CD14-positive monocyte (primary cell): ENCODE data around the gene PCDH15. TPM values are rescaled to one million over a fixed set of nuclear protein-coding genes. Genes with fewer than 3 reads are reported as not detected.

Experiments used
- DNase-seq, 3 donors: peaks; one replicate each; pipeline ENCODE4 v3.0.0-alpha.2; 2011 to 2022
- H2AFZ ChIP-seq: 2 replicates; pipeline ENCODE4 v1.6.0; 2012; ENCODE audit warnings: mild to moderate bottlenecking, low read depth, low read length, inconsistent platforms; ENCODE audit not compliant: insufficient read depth, poor library complexity, severe bottlenecking
- H3K27ac ChIP-seq, 2 donors: 1 replicate in 1 of 2; 2 replicates in 1 of 2; pipeline ENCODE4 v1.5.1; 2012 to 2013; ENCODE audit warnings: low read length in 2 of 2, control low read depth in 1 of 2, inconsistent platforms in 1 of 2, low read depth in 1 of 2, mild to moderate bottlenecking in 1 of 2
- H3K27me3 ChIP-seq, 2 donors: one replicate each; pipeline versions ENCODE4 v1.6.0 to v1.6.1; 2011 to 2013; ENCODE audit warnings: low read length in 2 of 2; ENCODE audit not compliant: control insufficient read depth in 2 of 2, insufficient read depth in 2 of 2
- H3K36me3 ChIP-seq, 2 donors: replicated peaks in 1 of 2; 1 replicate in 1 of 2; 2 replicates in 1 of 2; pipeline versions ENCODE4 v1.5.1 to v1.6.1; 2012 to 2013; ENCODE audit warnings: low read length in 2 of 2, control low read depth in 1 of 2, inconsistent platforms in 1 of 2, mild to moderate bottlenecking in 1 of 2; ENCODE audit not compliant: insufficient read depth in 2 of 2, control insufficient read depth in 1 of 2
- H3K4me1 ChIP-seq, 2 donors: 1 replicate in 1 of 2; 2 replicates in 1 of 2; pipeline versions ENCODE4 v1.5.1 to v1.6.1; 2012 to 2013; ENCODE audit warnings: low read length in 2 of 2, control low read depth in 1 of 2, inconsistent platforms in 1 of 2, mild to moderate bottlenecking in 1 of 2, moderate library complexity in 1 of 2; ENCODE audit not compliant: insufficient read depth in 2 of 2, control insufficient read depth in 1 of 2
- H3K4me2 ChIP-seq: replicated peaks from 2 replicates; pipeline ENCODE3; 2012; ENCODE audit warnings: low read length, moderate library complexity, mild to moderate bottlenecking; ENCODE audit not compliant: poor library complexity, severe bottlenecking; ENCODE audit errors: extremely low read depth
- H3K4me3 ChIP-seq, 3 experiments: fragments of 200-600 bp in 1 of 3; sonication (generic) in 1 of 3; replicated peaks in 1 of 3; 1 replicate in 2 of 3; 2 replicates in 1 of 3; pipeline ENCODE4 v1.5.1; 2011 to 2013; ENCODE audit warnings: low read length in 3 of 3, mild to moderate bottlenecking in 3 of 3, control low read depth in 2 of 3, low read depth in 2 of 3, inconsistent platforms in 1 of 3, moderate library complexity in 1 of 3
- H3K79me2 ChIP-seq: 2 replicates; pipeline ENCODE4 v1.6.0; 2012; ENCODE audit warnings: mild to moderate bottlenecking, control low read depth, inconsistent platforms, low read length, moderate library complexity; ENCODE audit not compliant: insufficient read depth
- H3K9ac ChIP-seq: 2 replicates; pipeline ENCODE4 v1.6.0; 2017; ENCODE audit warnings: low read length, mild to moderate bottlenecking; ENCODE audit not compliant: insufficient read depth, poor library complexity, severe bottlenecking
- H3K9me3 ChIP-seq, 2 donors: replicated peaks in 1 of 2; 1 replicate in 1 of 2; 2 replicates in 1 of 2; pipeline versions ENCODE4 v1.5.1 to v1.6.1; 2012 to 2013; ENCODE audit warnings: low read length in 2 of 2, control low read depth in 1 of 2; ENCODE audit not compliant: control insufficient read depth in 1 of 2, insufficient read depth in 1 of 2
- H4K20me1 ChIP-seq: 2 replicates; pipeline ENCODE4 v1.6.0; 2012; ENCODE audit warnings: mild to moderate bottlenecking, low read length, control low read depth, moderate library complexity; ENCODE audit not compliant: insufficient read depth
- H3K27ac Mint-ChIP-seq, 7 donors: one replicate each; pipeline ENCODE4 v1.8.0; 2020; ENCODE audit warnings: mild to moderate bottlenecking in 7 of 7, mixed read lengths in 7 of 7, moderate library complexity in 6 of 7, inconsistent platforms in 2 of 7
- H3K27me3 Mint-ChIP-seq, 3 donors: one replicate each; pipeline ENCODE4 v1.8.0; 2021 to 2022; ENCODE audit warnings: low read depth in 3 of 3, mild to moderate bottlenecking in 3 of 3, mixed read lengths in 3 of 3, moderate library complexity in 3 of 3, inconsistent platforms in 1 of 3
- H3K36me3 Mint-ChIP-seq, 2 donors: one replicate each; pipeline ENCODE4 v1.8.0; 2020; ENCODE audit warnings: mixed read lengths in 2 of 2, inconsistent platforms in 1 of 2, mild to moderate bottlenecking in 1 of 2
- H3K4me1 Mint-ChIP-seq: one replicate; pipeline ENCODE4 v1.8.0; 2020; ENCODE audit warnings: mild to moderate bottlenecking, mixed read lengths
- H3K4me3 Mint-ChIP-seq, 2 donors: one replicate each; pipeline ENCODE4 v1.8.0; 2020; ENCODE audit warnings: mild to moderate bottlenecking in 2 of 2, mixed read lengths in 2 of 2, moderate library complexity in 1 of 2
- H3K9me3 Mint-ChIP-seq, 7 donors: one replicate each; pipeline ENCODE4 v1.8.0; 2020 to 2022; ENCODE audit warnings: mixed read lengths in 7 of 7, mild to moderate bottlenecking in 6 of 7, moderate library complexity in 6 of 7, inconsistent platforms in 2 of 7
- intact Hi-C, 2 donors: fragments of 100-400 bp; cut with micrococcal nuclease; formaldehyde crosslinking; loops; one replicate each; pipeline versions ENCODE4 v1.15.0 to v1.15.1; 2023
- polyA plus RNA-seq, 3 donors: library from polyadenylated mRNA; depleted of rRNA in 1 of 3; unstranded in 2 of 3; stranded (reverse) in 1 of 3; fragments of 300-500 nt in 2 of 3; fragments of >200 nt in 1 of 3; fragmentation: Illumina TruSeq in 2 of 3; gene quantifications; 1 replicate in 2 of 3; 2 replicates in 1 of 3; pipeline ENCODE4 v1.2.3, GENCODE V29; 2012 to 2021
- TF ChIP-seq, protein P1 (sequence below): fragments of 200-600 bp; IDR thresholded peaks from one replicate; pipeline ENCODE4 v1.8.0; 2022; ENCODE audit warnings: antibody characterized with exemption, mild to moderate bottlenecking

PCDH15 gene
- polyA plus RNA-seq, 3 donors: not detected

DNA sequence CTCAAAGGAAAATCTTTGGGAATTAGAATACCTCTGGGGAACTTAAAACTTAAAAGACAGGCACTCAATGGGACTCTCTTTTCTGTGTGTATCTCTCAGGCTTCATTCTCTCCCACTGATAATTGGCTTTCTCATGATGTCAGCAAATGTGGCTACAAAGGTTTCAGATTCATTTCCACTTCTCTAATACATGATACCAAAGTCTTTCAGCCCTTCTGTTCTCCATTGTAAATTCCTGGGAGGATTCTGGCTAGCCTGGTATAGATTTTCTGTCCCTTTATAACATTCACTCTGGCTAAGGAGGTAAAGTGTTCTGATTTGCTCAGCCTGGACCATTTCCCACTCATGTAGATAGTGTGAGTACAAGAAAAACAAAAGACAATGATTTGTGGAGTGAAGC lies 606.2 kb downstream of the PCDH15 start:
- H3K9me3 ChIP-seq: no peaks in the 10 kb centered on the region
- no peaks in the 10 kb centered on the region for H3K36me3 ChIP-seq
- H2AFZ ChIP-seq: no peak overlapping the region
- no peaks in the 10 kb centered on the region for H3K79me2 ChIP-seq
- no peak overlapping the region for H3K4me2 ChIP-seq
- DNase-seq: no peak
- intact Hi-C loops: no loop called here
- no peaks in the 10 kb centered on the region for H3K4me1 ChIP-seq
- TF ChIP-seq, protein P1, sequence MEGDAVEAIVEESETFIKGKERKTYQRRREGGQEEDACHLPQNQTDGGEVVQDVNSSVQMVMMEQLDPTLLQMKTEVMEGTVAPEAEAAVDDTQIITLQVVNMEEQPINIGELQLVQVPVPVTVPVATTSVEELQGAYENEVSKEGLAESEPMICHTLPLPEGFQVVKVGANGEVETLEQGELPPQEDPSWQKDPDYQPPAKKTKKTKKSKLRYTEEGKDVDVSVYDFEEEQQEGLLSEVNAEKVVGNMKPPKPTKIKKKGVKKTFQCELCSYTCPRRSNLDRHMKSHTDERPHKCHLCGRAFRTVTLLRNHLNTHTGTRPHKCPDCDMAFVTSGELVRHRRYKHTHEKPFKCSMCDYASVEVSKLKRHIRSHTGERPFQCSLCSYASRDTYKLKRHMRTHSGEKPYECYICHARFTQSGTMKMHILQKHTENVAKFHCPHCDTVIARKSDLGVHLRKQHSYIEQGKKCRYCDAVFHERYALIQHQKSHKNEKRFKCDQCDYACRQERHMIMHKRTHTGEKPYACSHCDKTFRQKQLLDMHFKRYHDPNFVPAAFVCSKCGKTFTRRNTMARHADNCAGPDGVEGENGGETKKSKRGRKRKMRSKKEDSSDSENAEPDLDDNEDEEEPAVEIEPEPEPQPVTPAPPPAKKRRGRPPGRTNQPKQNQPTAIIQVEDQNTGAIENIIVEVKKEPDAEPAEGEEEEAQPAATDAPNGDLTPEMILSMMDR: no peak
- Mint-ChIP-seq H3K27me3 (no peaks in the 10 kb centered on the region), H3K9me3 (peaks cover 0 to 4% (median 1%) of the 10 kb centered on the region in 7 donors), H3K4me1 (no peaks in the 10 kb centered on the region), H3K36me3 (no peaks in the 10 kb centered on the region), H3K4me3 (no peak overlapping the region), H3K27ac (no peak overlapping the region)
- H3K27ac ChIP-seq: no peak overlapping the region
- H3K27me3 ChIP-seq: no peaks in the 10 kb centered on the region
- no peak overlapping the region for H3K9ac ChIP-seq
- H4K20me1 ChIP-seq: no peaks in the 10 kb centered on the region
- H3K4me3 ChIP-seq: no peak overlapping the region

DNA sequence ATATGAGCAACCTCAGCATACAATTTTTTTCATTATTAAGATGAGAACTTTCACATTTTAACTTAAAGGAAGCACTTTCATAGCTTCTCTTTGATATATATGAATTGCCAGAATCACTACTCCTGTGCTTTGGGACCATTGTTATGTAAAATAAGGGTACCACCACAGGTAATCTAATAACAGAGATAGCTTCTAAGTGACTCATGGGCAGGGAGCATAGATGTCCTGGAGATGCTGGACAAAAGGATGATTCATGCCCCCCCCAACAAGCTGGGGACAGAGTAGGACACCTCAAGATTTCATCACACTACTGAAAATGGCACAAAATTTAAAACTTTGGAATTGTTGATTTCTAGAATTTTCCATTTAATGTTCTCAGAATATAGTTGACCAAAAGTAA lies 641.1 kb downstream of the PCDH15 start:
- Histone ChIP-seq H3K4me3 (no peak overlapping the region), H3K27me3 (no peaks in the 10 kb centered on the region), H3K4me1 (no peaks in the 10 kb centered on the region), H3K4me2 (no peak overlapping the region), H3K36me3 (no peaks in the 10 kb centered on the region), H3K9me3 (peaks cover 0 to 4% of the 10 kb centered on the region in 2 donors), H3K9ac (no peak overlapping the region), H3K79me2 (no peaks in the 10 kb centered on the region), H2AFZ (no peak overlapping the region), H3K27ac (no peak overlapping the region), H4K20me1 (no peaks in the 10 kb centered on the region)
- Mint-ChIP-seq H3K4me1 (no peaks in the 10 kb centered on the region), H3K36me3 (no peaks in the 10 kb centered on the region), H3K27me3 (no peaks in the 10 kb centered on the region), H3K9me3 (peaks cover 0 to 12% (median 0%) of the 10 kb centered on the region in 7 donors), H3K27ac (no peak overlapping the region), H3K4me3 (no peak overlapping the region)
- no peak for DNase-seq
- intact Hi-C loops: no loop called here
- TF ChIP-seq, protein P1: no peak
